ENCODE measurements around the gene NKX1-1. TPM values are rescaled to one million over a fixed set of nuclear protein-coding genes. Genes with fewer than 3 reads are reported as not detected.

Gene NKX1-1
- total and polyA plus RNA-seq, 2 of the 8 experiments (the other 6 are each of a cell fraction or from before 2014, with no cell fraction given): not detected

- no peak overlapping the region for H2BK12ac ChIP-seq (ENCODE audit: low read depth, low read length)
- no peak overlapping the region for H2BK5ac ChIP-seq (ENCODE audit: low read depth, low read length)
- no peak overlapping the region for H3K4ac ChIP-seq (replicated peaks; ENCODE audit: insufficient read length, low read depth, low read length)
- H2BK15ac ChIP-seq (ENCODE audit: low read length): no peak overlapping the region
- H3K23ac ChIP-seq (ENCODE audit: insufficient read length): no peak overlapping the region
- H3K18ac ChIP-seq (ENCODE audit: extremely low read depth, low read length): no peak overlapping the region
- H3K36me3 ChIP-seq (ENCODE audit: control insufficient read depth in 2 of 4, insufficient read depth in 4 of 4, low read length in 3 of 4): no peaks in the 10 kb centered on the region; a peak in 1 of 8 replicates
- no peak overlapping the region for H3K4me2 ChIP-seq (ENCODE audit: insufficient read depth in 1 of 2, low read depth in 2 of 2, low read length in 2 of 2)
- TF ChIP-seq EGR1 (IDR thresholded peaks at IDR 0.05; ENCODE audit: borderline replicate concordance, low read depth, low read length): no peak
- no peak for TF ChIP-seq MAFK (IDR thresholded peaks at IDR 0.05; ENCODE audit: low read depth, low read length)
- no peak for TF ChIP-seq BCL11A (IDR thresholded peaks at IDR 0.05; ENCODE audit: low read depth in 2 of 2, low read length in 2 of 2)
- TF ChIP-seq JUN (IDR thresholded peaks at IDR 0.05; ENCODE audit: low read depth, low read length): no peak
- TF ChIP-seq CBX5 (IDR thresholded peaks at IDR 0.05; ENCODE audit: low read depth, low read length): no peak
- TF ChIP-seq SIRT6 (IDR thresholded peaks at IDR 0.05; ENCODE audit: low read length): no peak
- no peak for TF ChIP-seq USF2 (IDR thresholded peaks at IDR 0.05; ENCODE audit: low read length)
- H4K8ac ChIP-seq (ENCODE audit: extremely low read depth, insufficient read depth, low read length): no peak overlapping the region
- H3K27me3 ChIP-seq (replicated peaks in 1 of 4; ENCODE audit: control insufficient read depth in 3 of 4, extremely low read depth in 1 of 4, insufficient read depth in 3 of 4, low read length in 3 of 4): no peaks in the 10 kb centered on the region
- H3K14ac ChIP-seq (ENCODE audit: insufficient read length): no peak overlapping the region
- H3K79me1 ChIP-seq (ENCODE audit: low read depth, low read length): no peaks in the 10 kb centered on the region
- DNase-seq (ENCODE audit: low read depth in 1 of 2, low spot score in 2 of 2) (no peak), FAIRE-seq (no peak)
- H4K5ac ChIP-seq (ENCODE audit: insufficient read length, low read depth, low read length): no peak overlapping the region
- WGBS, 2 experiments (ENCODE audit: extremely low coverage in 1 of 2, insufficient coverage in 1 of 2, insufficient read length in 1 of 2, insufficient replicate concordance in 2 of 2, low coverage in 1 of 2, low lambda C conversion rate in 2 of 2, missing lambda C conversion rate in 1 of 2): 81% methylated on average over 3 of the region's 3 CpGs; no CpG with 5 or more reads in 1 of the 2 experiments
- no peak overlapping the region for H3K4me3 ChIP-seq (ENCODE audit: extremely low read depth in 1 of 4, insufficient read depth in 2 of 4, low read depth in 3 of 4, low read length in 4 of 4)
- no peak overlapping the region for H2BK120ac ChIP-seq (replicated peaks; ENCODE audit: low read depth, low read length)
- no peak overlapping the region for H3K27ac ChIP-seq (ENCODE audit: low read depth, low read length)
- CTCF ChIA-PET (ENCODE audit: partially characterized antibody): no interaction called here
- no peak overlapping the region for H3K56ac ChIP-seq (replicated peaks; ENCODE audit: insufficient read length, low read depth, low read length)
- peaks cover 0 to 17% of the 10 kb centered on the region in 2 experiments; a peak in 3 of 4 replicates for H3K9me3 ChIP-seq (ENCODE audit: insufficient read depth in 2 of 2, low read depth in 1 of 2, low read length in 1 of 2)
- H3K79me2 ChIP-seq (ENCODE audit: control insufficient read depth in 1 of 2, insufficient read depth in 2 of 2, low read length in 2 of 2): no peaks in the 10 kb centered on the region
- H3K23me2 ChIP-seq (ENCODE audit: low read depth, low read length): peaks cover 19% of the 10 kb centered on the region; the same call in 1 of the 2 replicates
- no peak overlapping the region for H2AFZ ChIP-seq (ENCODE audit: low read length)
- H2BK20ac ChIP-seq (ENCODE audit: low read length): no peak overlapping the region
- no peak overlapping the region for H2AK5ac ChIP-seq (ENCODE audit: low read depth, low read length)
- peaks cover 0 to 15% of the 10 kb centered on the region in 2 experiments for H4K20me1 ChIP-seq (replicated peaks in 1 of 2; ENCODE audit: control insufficient read depth in 1 of 2, insufficient read depth in 2 of 2, low read length in 2 of 2)
- POLR2A ChIA-PET (ENCODE audit: partially characterized antibody): no interaction called here
- no peak overlapping the region for H3K9ac ChIP-seq (replicated peaks in 1 of 4; ENCODE audit: extremely low read depth in 1 of 4, low read depth in 3 of 4, low read length in 3 of 4)
- H3K4me1 ChIP-seq (replicated peaks in 1 of 4; ENCODE audit: control insufficient read depth in 3 of 4, insufficient read depth in 4 of 4, low read length in 3 of 4): no peaks in the 10 kb centered on the region
- no peak overlapping the region for H4K91ac ChIP-seq (replicated peaks; ENCODE audit: insufficient read length, low read length)
Observed at GRCh38 chr4:1451752-1452122, 45.5 kb upstream of the NKX1-1 start.

Measured in H1 (cell line).